ENCODE measurements around the gene SCG2. TPM values are rescaled to one million over a fixed set of nuclear protein-coding genes. Genes with fewer than 3 reads are reported as not detected.

The SCG2 gene
- total RNA-seq, 1 experiment from 2014 or later: 0.11 TPM

GRCh38 chr2:223578846-223579245, 23.3 kb downstream of the SCG2 start (continued):
- no peak for TF ChIP-seq ZSCAN18 (CRISPR knock-in tag; IDR thresholded peaks at IDR 0.05)
- no peak for TF ChIP-seq MYBL2 (CRISPR knock-in tag; IDR thresholded peaks at IDR 0.05)
- no peak for TF ChIP-seq ARID4B (CRISPR knock-in tag; IDR thresholded peaks at IDR 0.05; ENCODE audit: borderline replicate concordance)
- no peak for TF ChIP-seq IRF1 (CRISPR knock-in tag; IDR thresholded peaks at IDR 0.05)
- TF ChIP-seq NR2C2 (CRISPR knock-in tag; IDR thresholded peaks at IDR 0.05): no peak
- no peak for TF ChIP-seq TEAD1 (CRISPR knock-in tag; IDR thresholded peaks at IDR 0.05)
- TF ChIP-seq ATF1 (CRISPR knock-in tag; IDR thresholded peaks at IDR 0.05): no peak
- TF ChIP-seq FOXJ3 (CRISPR knock-in tag; IDR thresholded peaks at IDR 0.05; ENCODE audit: borderline replicate concordance): no peak
- TF ChIP-seq MXD4 (CRISPR knock-in tag; IDR thresholded peaks at IDR 0.05; ENCODE audit: borderline replicate concordance): no peak
- TF ChIP-seq ZNF512 (CRISPR knock-in tag; IDR thresholded peaks at IDR 0.05; ENCODE audit: borderline replicate concordance): no peak

GRCh38 chr2:223576873-223577272, 25.3 kb downstream of the SCG2 start:
- Mint-ChIP-seq H3K36me3 (no peaks in the 10 kb centered on the region), H3K4me1 (peaks cover 6% of the 10 kb centered on the region), H3K9me3 (no peaks in the 10 kb centered on the region), H3K4me3 (no peak overlapping the region), H3K27ac (no peak overlapping the region), H3K27me3 (ENCODE audit: low read depth) (no peaks in the 10 kb centered on the region)
- ChIA-PET CTCF (no interaction called here), POLR2A (no interaction called here)
- ATAC-seq: no peak
- no peak for DNase-seq (ENCODE audit: low spot score)
- TF ChIP-seq ZNF512 (CRISPR knock-in tag; IDR thresholded peaks at IDR 0.05; ENCODE audit: borderline replicate concordance) (no peak), ZSCAN18 (CRISPR knock-in tag; IDR thresholded peaks at IDR 0.05) (no peak), ZNF219 (CRISPR knock-in tag; IDR thresholded peaks at IDR 0.05; ENCODE audit: borderline replicate concordance) (no peak), E2F4 (CRISPR knock-in tag; IDR thresholded peaks at IDR 0.05; ENCODE audit: borderline replicate concordance, low read depth) (no peak), SMAD3 (CRISPR knock-in tag; IDR thresholded peaks at IDR 0.05; ENCODE audit: borderline replicate concordance) (no peak), ZNF671 (CRISPR knock-in tag; IDR thresholded peaks at IDR 0.05) (no peak), ZNF121 (CRISPR knock-in tag; IDR thresholded peaks at IDR 0.05) (no peak), SOX15 (CRISPR knock-in tag; IDR thresholded peaks at IDR 0.05) (no peak), ZNF416 (CRISPR knock-in tag; IDR thresholded peaks at IDR 0.05) (no peak), FOXP4 (CRISPR knock-in tag; IDR thresholded peaks at IDR 0.05) (no peak), HMGXB4 (CRISPR knock-in tag; IDR thresholded peaks at IDR 0.05) (no peak), ZNF232 (CRISPR knock-in tag; IDR thresholded peaks at IDR 0.05) (no peak)
